Right lobe of liver (tissue), 6 donors: ENCODE measurements around the gene MAP3K9. TPM values are rescaled to one million over a fixed set of nuclear protein-coding genes. Genes with fewer than 3 reads are reported as not detected.

Source experiments
- ATAC-seq, 4 donors: fragments of 200-7000 bp; cut with Tn5 transposase; one replicate each; pipeline ENCODE4 v1.9.1; 2020; ENCODE audit warnings: mild to moderate bottlenecking in 4 of 4, moderate library complexity in 4 of 4
- DNase-seq, 3 donors: peaks; one replicate each; pipeline ENCODE4 v3.0.0-alpha.2; 2020
- H3K27ac ChIP-seq, 3 donors: fragments of 200-600 bp; one replicate each; pipeline ENCODE4 v1.8.0; 2022
- H3K27me3 ChIP-seq, 2 donors: fragments of 200-600 bp; one replicate each; pipeline ENCODE4 v1.8.0; 2022
- H3K36me3 ChIP-seq, 4 donors: fragments of 200-600 bp; sonication (generic) in 1 of 4; one replicate each; pipeline versions ENCODE4 v1.5.1 to v1.8.0; 2017 to 2022; ENCODE audit warnings: control low read depth in 1 of 4
- H3K4me1 ChIP-seq, 4 donors: fragments of 200-600 bp; sonication (generic) in 1 of 4; one replicate each; pipeline versions ENCODE4 v1.5.1 to v1.8.0; 2017 to 2022; ENCODE audit warnings: control low read depth in 1 of 4
- H3K4me3 ChIP-seq, 3 donors: fragments of 200-600 bp; one replicate each; pipeline ENCODE4 v1.8.0; 2022
- H3K9me3 ChIP-seq, 4 donors: fragments of 200-600 bp; sonication (generic) in 1 of 4; one replicate each; pipeline versions ENCODE4 v1.5.1 to v1.8.0; 2017 to 2022; ENCODE audit warnings: control low read depth in 1 of 4
- CTCF ChIP-seq, 4 donors: fragments of 200-600 bp in 3 of 4; fragments of 450-650 bp in 1 of 4; IDR thresholded peaks; one replicate each; pipeline versions ENCODE4 v1.5.1 to v1.8.0; 2016 to 2022; ENCODE audit warnings: antibody characterized with exemption in 4 of 4, mild to moderate bottlenecking in 2 of 4
- POLR2A ChIP-seq: fragments of 450-650 bp; IDR thresholded peaks from one replicate; pipeline ENCODE4 v1.6.1; 2017; ENCODE audit warnings: antibody characterized with exemption, mild to moderate bottlenecking
- WGBS: methylation state at CpG from one replicate; pipeline ENCODE4 v1.1.6; 2018; ENCODE audit warnings: low coverage, low lambda C conversion rate; ENCODE audit not compliant: insufficient coverage; ENCODE audit errors: missing lambda C conversion rate; 5-methylcytosine and 5-hydroxymethylcytosine counted together
- intact Hi-C, 2 donors: fragments of 100-400 bp; cut with DNase I; formaldehyde crosslinking; loops; one replicate each; pipeline versions ENCODE4 v1.11.2 to v1.14.1; 2022
- total RNA-seq, 6 experiments: library from RNA; depleted of rRNA in 2 of 6; stranded (reverse); fragments of >200 nt in 2 of 6; fragmentation: NEBNext Ultra II Directional in 3 of 6; extraction: Animal tissue kit (Norgen Biotek cat#: 25700) in 3 of 6; gene quantifications; one replicate each; pipeline versions ENCODE4 v1.1.0 to v1.2.4, GENCODE V29; 2016 to 2023
- donor health status: DM: no; HTN: yes; CAD: no.
- donor health status: DM: no; HTN: no; CAD: no.
- donor health status: DM: no; HTN: no; CAD: no.
- donor health status: DM: no; HTN: yes; CAD: no.
- donor health status: DM: no; HTN: yes; CAD: no.

The MAP3K9 gene
- total RNA-seq, 6 experiments from 2014 or later = 2.0 to 3.6 (median 2.7) TPM

DNA sequence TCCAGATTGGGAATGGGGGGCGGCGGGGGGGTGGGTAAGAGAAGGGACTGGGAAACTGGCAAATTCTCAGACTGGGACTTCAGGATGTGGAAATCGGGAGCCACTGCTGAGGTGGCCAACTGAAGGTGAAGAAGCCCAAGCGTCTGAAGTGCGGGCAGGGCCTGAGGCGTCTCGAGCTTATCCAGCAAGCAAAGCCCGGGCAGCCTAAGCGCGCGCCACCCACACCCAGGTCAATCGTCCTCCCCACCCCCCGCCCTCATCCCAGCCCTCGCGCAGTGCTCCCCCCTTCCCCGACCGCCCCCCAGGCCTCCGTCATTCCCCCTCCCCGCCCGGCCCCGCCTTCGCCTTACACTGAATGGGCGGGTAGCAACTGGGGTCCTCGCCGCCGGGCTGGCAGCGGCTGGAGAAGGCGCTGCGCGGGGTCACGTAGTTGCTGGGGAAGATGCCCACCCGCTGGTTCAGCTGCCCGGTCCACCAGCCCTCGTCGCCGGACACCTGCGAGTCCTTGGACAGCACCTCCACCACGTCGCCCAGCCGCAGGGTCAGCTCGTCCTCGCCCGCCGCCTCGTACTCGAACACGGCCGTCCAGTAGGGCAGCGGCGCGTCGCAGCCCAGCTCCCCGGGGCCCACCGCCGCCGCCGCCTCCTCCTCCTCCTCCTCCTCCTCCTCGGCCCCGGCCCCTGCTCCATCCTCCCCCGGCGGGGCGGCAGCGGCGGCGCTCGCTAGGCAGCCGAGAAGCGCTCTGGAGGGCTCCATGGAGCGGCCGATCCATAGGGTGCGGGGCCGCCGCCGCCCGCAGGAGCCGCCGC, 693 bp downstream of the MAP3K9 start:
- Histone ChIP-seq H3K9me3 (no peaks in the 10 kb centered on the region), H3K27ac (peak overlapping the region in 2 of 3 donors; percentile 25 to 54), H3K36me3 (no peaks in the 10 kb centered on the region), H3K4me1 (peaks cover 0 to 6% (median 0%) of the 10 kb centered on the region in 4 donors), H3K27me3 (no peaks in the 10 kb centered on the region), H3K4me3 (peak overlapping the region; percentile 62 to 85 (median 81))
- ATAC-seq = peak in 3 of 4 donors; percentile 1 to 7 (median 6)
- DNase-seq = peak; percentile 42 to 63 (median 49)
- 23% methylated on average over 2 of the region's 77 CpGs for WGBS
- intact Hi-C loops = loop anchor here in 1 of 2 donors (10.0 kb wide), 1 partner anchor 74 kb away; no protein-coding TSS in a partner anchor
- TF ChIP-seq POLR2A = no peak
- TF ChIP-seq CTCF (IDR thresholded peaks at IDR 0.05) = no peak

GRCh38 chr14:70807898-70808415, 1.4 kb downstream of the MAP3K9 start:
- ATAC-seq = no peak

DNA sequence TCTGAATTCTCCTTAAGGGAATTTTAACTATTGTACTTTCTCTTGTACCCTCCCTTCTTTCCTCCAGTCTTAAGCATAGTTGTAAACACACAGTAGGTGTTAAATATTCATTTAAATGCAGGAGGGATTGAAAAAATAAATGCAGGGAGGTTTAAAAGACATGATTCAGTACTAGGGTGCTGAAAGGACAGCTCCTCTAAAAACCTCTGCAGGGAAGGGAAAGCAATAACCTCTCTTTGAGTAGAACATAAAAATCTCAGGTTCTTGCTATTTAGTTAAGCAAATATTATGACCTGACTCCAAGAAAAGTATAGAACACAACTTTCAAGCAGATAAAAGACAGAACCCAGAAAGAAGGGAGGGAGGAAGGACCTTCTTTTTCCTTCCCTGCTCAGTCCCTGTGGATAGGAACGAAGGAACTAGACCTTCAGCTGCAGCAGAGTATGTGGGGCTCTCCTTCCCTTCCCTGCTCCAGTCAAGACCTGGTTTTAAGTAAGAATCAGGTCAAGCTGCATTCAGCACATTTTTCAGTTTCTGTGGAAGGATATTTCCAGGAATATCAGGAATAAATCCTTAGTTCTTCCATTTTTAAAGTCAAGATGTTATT, 4.7 kb downstream of the MAP3K9 start:
- no peaks in the 10 kb centered on the region for H3K9me3 ChIP-seq
- no peak overlapping the region for H3K4me3 ChIP-seq
- no peaks in the 10 kb centered on the region for H3K27me3 ChIP-seq
- TF ChIP-seq POLR2A (no peak), CTCF (IDR thresholded peaks at IDR 0.05) (no peak)
- ATAC-seq (no peak), DNase-seq (no peak)
- H3K4me1 ChIP-seq = no peaks in the 10 kb centered on the region
- intact Hi-C loops = loop anchor here in 1 of 2 donors (10.0 kb wide), 1 partner anchor 70 kb away; no protein-coding TSS in a partner anchor
- no peak overlapping the region for H3K27ac ChIP-seq
- WGBS = no CpG with 5 or more reads among the region's 1 CpG
- no peaks in the 10 kb centered on the region for H3K36me3 ChIP-seq

More at GRCh38 chr14:70807898-70808415, 1.4 kb downstream of the MAP3K9 start:
- DNase-seq = no peak
- no peak for TF ChIP-seq POLR2A
- TF ChIP-seq CTCF (IDR thresholded peaks at IDR 0.05) = no peak
- no peaks in the 10 kb centered on the region for H3K9me3 ChIP-seq
- 31% methylated on average over 6 of the region's 6 CpGs for whole genome bisulfite sequencing
- no peaks in the 10 kb centered on the region for H3K36me3 ChIP-seq
- H3K4me1 ChIP-seq = peaks cover 0 to 6% (median 0%) of the 10 kb centered on the region in 4 donors
- H3K27ac ChIP-seq = no peak overlapping the region
- H3K27me3 ChIP-seq = no peaks in the 10 kb centered on the region
- H3K4me3 ChIP-seq = peak overlapping the region; percentile 62 to 85 (median 81)
- intact Hi-C loops = loop anchor here in 1 of 2 donors (10.0 kb wide), 1 partner anchor 73 kb away; no protein-coding TSS in a partner anchor

DNA sequence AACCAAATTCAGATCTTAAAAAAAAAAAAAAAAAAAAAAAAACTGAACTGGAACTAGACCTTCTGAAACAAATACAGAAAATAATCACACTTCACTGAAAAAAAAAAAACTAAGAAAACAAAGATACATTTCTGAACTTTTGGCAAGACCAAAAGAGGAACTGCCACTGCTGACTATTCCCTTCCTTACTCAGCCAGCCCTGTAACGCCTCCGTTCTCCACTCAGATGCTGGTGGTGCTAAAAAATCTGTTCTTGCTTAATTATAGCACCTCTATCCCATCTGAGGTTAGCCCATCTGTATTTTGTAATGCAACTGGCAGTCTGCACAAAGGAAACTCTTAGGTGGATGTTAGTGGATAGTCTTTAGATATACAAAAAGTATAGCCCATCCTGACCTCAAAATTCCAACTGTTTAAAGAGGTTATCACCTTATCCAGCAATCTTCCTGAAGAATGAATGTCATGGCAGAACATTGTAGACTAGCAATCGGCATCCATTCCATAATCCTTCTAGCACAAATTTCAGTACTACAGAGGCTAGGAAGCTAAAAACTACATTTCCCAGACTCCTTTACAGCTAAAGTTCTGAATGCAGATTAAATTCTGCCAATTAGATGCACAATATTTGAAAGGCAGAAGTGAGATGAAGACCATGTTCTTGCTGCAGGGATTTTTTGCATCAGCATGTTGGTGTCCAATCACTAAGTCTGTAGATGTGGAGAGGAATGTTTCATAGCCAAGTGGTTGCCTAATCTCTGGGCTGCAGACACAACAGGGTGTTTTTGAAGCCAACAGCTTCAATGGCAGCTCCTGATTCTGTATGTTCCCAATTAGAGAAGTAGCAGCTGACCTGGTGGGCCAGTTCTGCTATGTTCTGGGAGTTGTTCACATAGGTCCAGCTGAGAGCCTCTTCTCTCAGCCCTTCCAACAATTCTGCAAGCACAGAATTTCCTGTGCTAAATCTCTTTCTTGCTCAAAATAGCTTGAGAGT, 5.7 kb downstream of the MAP3K9 start:
- H3K9me3 ChIP-seq = no peaks in the 10 kb centered on the region
- intact Hi-C loops = loop anchor here in 1 of 2 donors (10.0 kb wide), 1 partner anchor 69 kb away; no protein-coding TSS in a partner anchor
- DNase-seq (no peak), ATAC-seq (peak in 1 of 4 donors; percentile 42)
- whole genome bisulfite sequencing = 67% methylated on average over 3 of the region's 3 CpGs
- H3K4me3 ChIP-seq = no peak overlapping the region
- TF ChIP-seq POLR2A (no peak), CTCF (IDR thresholded peaks at IDR 0.05) (no peak)
- no peaks in the 10 kb centered on the region for H3K36me3 ChIP-seq
- H3K4me1 ChIP-seq = no peaks in the 10 kb centered on the region
- H3K27me3 ChIP-seq = no peaks in the 10 kb centered on the region
- H3K27ac ChIP-seq = no peak overlapping the region
